ENCODE results near the gene NEDD4L. TPM values are rescaled to one million over a fixed set of nuclear protein-coding genes. Genes with fewer than 3 reads are reported as not detected.

The NEDD4L gene
- total and polyA plus RNA-seq, 10 of the 15 experiments (the other 5 are each of a cell fraction or from before 2014, with no cell fraction given) = 7.4 to 24.0 (median 17.7) TPM

GRCh38 chr18:58394602-58395425, 350.8 kb downstream of the NEDD4L start:
- Histone ChIP-seq H3K79me2 (ENCODE audit: control insufficient read depth, insufficient read depth, low read length) (no peaks in the 10 kb centered on the region), H3K4me1 (ENCODE audit: control insufficient read depth, insufficient read depth, low read length) (peaks cover 8% of the 10 kb centered on the region; the same call in 1 of the 2 replicates), H4K20me1 (ENCODE audit: control insufficient read depth, insufficient read depth) (no peaks in the 10 kb centered on the region), H3K27me3 (replicated peaks in 1 of 2; ENCODE audit: control insufficient read depth in 2 of 2, insufficient read depth in 2 of 2, low read length in 1 of 2) (no peaks in the 10 kb centered on the region), H3K9me3 (replicated peaks; ENCODE audit: control insufficient read depth, insufficient read depth, low read length) (no peaks in the 10 kb centered on the region), H3K36me3 (ENCODE audit: control insufficient read depth in 2 of 2, insufficient read depth in 2 of 2, low read length in 1 of 2) (no peaks in the 10 kb centered on the region; a peak in 1 of 4 replicates), H3K4me2 (ENCODE audit: control insufficient read depth, insufficient read depth) (no peak overlapping the region), H3K9ac (ENCODE audit: control insufficient read depth, insufficient read depth, low read length) (no peak overlapping the region), H2AFZ (ENCODE audit: control insufficient read depth, low read depth, low read length) (no peak overlapping the region), H3K4me3 (no peak overlapping the region), H3K27ac (ENCODE audit: control insufficient read depth, insufficient read depth) (no peak overlapping the region)
- POLR2A ChIA-PET = no interaction called here
- DNase-seq (ENCODE audit: low read depth, low spot score) = no peak
- no peak for ATAC-seq
- TF ChIP-seq SMAD1 (IDR thresholded peaks at IDR 0.05; ENCODE audit: low read depth, partially characterized antibody) (no peak), CBFB (IDR thresholded peaks at IDR 0.05; ENCODE audit: low read depth) (no peak), PAX8 (IDR thresholded peaks at IDR 0.05) (no peak), ZNF622 (IDR thresholded peaks at IDR 0.05) (no peak), CTCF (IDR thresholded peaks at IDR 0.05 in 2 of 3, conservative IDR thresholded peaks at IDR 0.05 in 1 of 3; ENCODE audit: control insufficient read depth in 2 of 3, extremely low read depth in 1 of 3, insufficient read depth in 1 of 3, low read depth in 3 of 3, low read length in 3 of 3) (no peak), MTA2 (IDR thresholded peaks at IDR 0.05; ENCODE audit: low read depth) (no peak), GATAD2B (conservative IDR thresholded peaks at IDR 0.05; ENCODE audit: low read depth) (no peak), CEBPB (IDR thresholded peaks at IDR 0.05; ENCODE audit: borderline replicate concordance in 1 of 2, low read depth in 2 of 2, low read length in 2 of 2) (no peak), SMAD5 (IDR thresholded peaks at IDR 0.05; ENCODE audit: low read depth) (no peak), RB1 (IDR thresholded peaks at IDR 0.05; ENCODE audit: borderline replicate concordance) (no peak), WRNIP1 (IDR thresholded peaks at IDR 0.05; ENCODE audit: borderline replicate concordance, low read depth, low read length) (no peak), HDAC6 (IDR thresholded peaks at IDR 0.05; ENCODE audit: unreplicated experiment) (no peak), EP300 (IDR thresholded peaks at IDR 0.05; ENCODE audit: borderline replicate concordance in 1 of 2, control insufficient read depth in 1 of 2, low read depth in 2 of 2, low read length in 2 of 2) (no peak), SUPT20H (IDR thresholded peaks at IDR 0.05; ENCODE audit: borderline replicate concordance, control insufficient read depth, low read depth, low read length) (no peak), STAT1 (conservative IDR thresholded peaks at IDR 0.05) (no peak), JUNB (IDR thresholded peaks at IDR 0.05) (no peak), SP1 (IDR thresholded peaks at IDR 0.05; ENCODE audit: low read depth, low read length) (no peak)
- SMC1A ChIA-PET (ENCODE audit: uncharacterized antibody, unreplicated experiment) = interaction anchor here (0.6 to 1.7 kb wide), 4 partner anchors 99 to 688 kb away, joined by 3 to 6 read pairs (median 4); no protein-coding TSS in a partner anchor
- intact Hi-C loops (cut with micrococcal nuclease; ENCODE audit: unreplicated experiment) = no loop called here
- FAIRE-seq = no peak
- RAD21 ChIA-PET (ENCODE audit: unreplicated experiment) = interaction anchor here (0.9 to 2.5 kb wide), 2 partner anchors 136 to 369 kb away, joined by 3 to 8 read pairs; no protein-coding TSS in a partner anchor
- no TSS peak for BruUV-seq (replicated peaks)
- CTCF ChIA-PET = interaction anchor here (0.6 to 5.4 kb wide), 4 partner anchors 65 to 369 kb away, joined by 3 to 32 read pairs (median 3); no protein-coding TSS in a partner anchor
- WGBS (ENCODE audit: insufficient coverage, insufficient replicate concordance, low lambda C conversion rate, missing lambda C conversion rate) = 79% methylated on average over 12 of the region's 12 CpGs
- in situ Hi-C loops (cut with MboI) = no loop called here
